Measurements from ENCODE around the gene LNX1. TPM values are rescaled to one million over a fixed set of nuclear protein-coding genes. Genes with fewer than 3 reads are reported as not detected.

The LNX1 gene
- total and polyA plus RNA-seq, 2 donors (not counting 1 experiment from before 2014, with no cell fraction given) = 0.48 to 1.3 TPM

Other genes with a start within 250 kb of the LNX1 start
- 12.3 and 23.1 TPM in 2 replicates for gene SCFD2, start 225.4 kb downstream of the LNX1 start, total RNA-seq
- gene SCFD2, start 225.4 kb downstream of the LNX1 start, polyA plus RNA-seq = 16.2 and 34.6 TPM in 2 replicates
- 75.8 and 98.3 TPM in 2 replicates for gene FIP1L1, start 213.8 kb downstream of the LNX1 start, total RNA-seq
- 22.3 and 39.7 TPM in 2 replicates for gene FIP1L1, start 213.8 kb downstream of the LNX1 start, polyA plus RNA-seq

All from fibroblast of lung (primary cell).